ENCODE results near the gene S100A1.
"Not testable (repeated sequence)": the region's sequence is repeated elsewhere in the genome, so short reads cannot be mapped to it uniquely, and the experiment has no call there.

The S100A1 gene

GRCh38 chr1:153631047-153632022 lies 3.1 kb downstream of the S100A1 start:
- DNase-seq (ENCODE audit: low spot score): no peak

GRCh38 chr1:153633161-153633753 lies 5.0 kb downstream of the S100A1 start:
- DNase-seq (ENCODE audit: low spot score): no peak

GRCh38 chr1:153633754-153634665 lies 5.8 kb downstream of the S100A1 start, which contains the start of gene CHTOP:
Gene CHTOP (plus strand): TSS chr1:153634066. CDS start chr1:153636589, 2,523 bp downstream.
- peak; percentile 99 for DNase-seq (ENCODE audit: low spot score)

- DNase-seq (ENCODE audit: low spot score): no peak
These were observed 7.6 kb downstream of the S100A1 start for GRCh38 chr1:153635872-153636271.

- DNase-seq (ENCODE audit: low spot score): no peak
These were observed 8.1 kb downstream of the S100A1 start for GRCh38 chr1:153636312-153636711.

- no peak for DNase-seq (ENCODE audit: low spot score)
These were observed 10.0 kb downstream of the S100A1 start for GRCh38 chr1:153638261-153638660.

GRCh38 chr1:153639280-153639679 lies 11.0 kb downstream of the S100A1 start:
- no peak for DNase-seq (ENCODE audit: low spot score)

GRCh38 chr1:153640213-153640612 lies 12.0 kb downstream of the S100A1 start:
- not testable (repeated sequence) for DNase-seq (ENCODE audit: low spot score)

GRCh38 chr1:153640861-153641260 lies 12.6 kb downstream of the S100A1 start:
- no peak for DNase-seq (ENCODE audit: low spot score)

GRCh38 chr1:153642161-153642560 lies 13.9 kb downstream of the S100A1 start:
- DNase-seq (ENCODE audit: low spot score): no peak

GRCh38 chr1:153643100-153643499 lies 14.9 kb downstream of the S100A1 start:
- no peak for DNase-seq (ENCODE audit: low spot score)

GRCh38 chr1:153643816-153644215 lies 15.6 kb downstream of the S100A1 start:
- no peak for DNase-seq (ENCODE audit: low spot score)

- no peak for DNase-seq (ENCODE audit: low spot score)
These were observed 18.6 kb downstream of the S100A1 start for GRCh38 chr1:153646672-153647345.

GRCh38 chr1:153647346-153647714 lies 19.1 kb downstream of the S100A1 start:
- DNase-seq (ENCODE audit: low spot score): no peak

- DNase-seq (ENCODE audit: low spot score): no peak
These were observed 19.9 kb downstream of the S100A1 start for GRCh38 chr1:153648000-153648643.

- DNase-seq (ENCODE audit: low spot score): peak; percentile 34
These were observed 21.1 kb downstream of the S100A1 start for GRCh38 chr1:153649137-153649862.

GRCh38 chr1:153649863-153650235 lies 21.6 kb downstream of the S100A1 start:
- DNase-seq (ENCODE audit: low spot score): no peak

GRCh38 chr1:153651771-153652170 lies 23.5 kb downstream of the S100A1 start:
- no peak for DNase-seq (ENCODE audit: low spot score)

- no peak for DNase-seq (ENCODE audit: low spot score)
These were observed 24.7 kb downstream of the S100A1 start for GRCh38 chr1:153652805-153653500.

GRCh38 chr1:153655333-153655732 lies 27.1 kb downstream of the S100A1 start:
- no peak for DNase-seq (ENCODE audit: low spot score)

Measured in hematopoietic multipotent progenitor cell treated with erythropoietin and hydrocortisone succinate and interleukin-3 and kit ligand, for 15 days (in vitro differentiated cells).